ENCODE data around the gene PREX1.
A peak's percentile ranks its signal among the peaks of the same experiment; 100 is the strongest.
"Not testable (repeated sequence)": the region's sequence is repeated elsewhere in the genome, so short reads cannot be mapped to it uniquely, and the experiment has no call there.

The PREX1 gene

DNA sequence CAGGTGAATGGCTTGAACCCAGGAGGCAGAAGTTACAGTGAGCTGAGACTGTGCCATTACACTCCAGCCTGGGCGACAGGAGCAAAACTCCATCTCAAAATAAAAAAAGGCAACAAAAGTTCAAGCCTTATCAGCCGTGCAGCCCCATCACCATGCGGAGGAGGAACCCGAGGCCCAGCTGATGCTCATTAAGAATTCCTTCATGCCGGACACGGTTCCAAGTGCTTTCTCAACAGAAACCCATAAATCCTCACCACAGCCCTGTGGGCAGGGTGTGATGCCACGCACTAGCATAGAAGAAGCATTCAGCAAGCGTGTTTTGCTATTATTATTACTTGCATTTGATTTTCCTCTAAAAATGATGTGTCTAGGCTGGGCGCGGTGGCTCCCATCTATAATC lies 56.3 kb downstream of the PREX1 start:
- DNase-seq, result no peak

GRCh38 chr20:48770700-48771442 lies 56.9 kb downstream of the PREX1 start:
- peak; percentile 22 for DNase-seq

GRCh38 chr20:48769069-48769983 lies 58.5 kb downstream of the PREX1 start:
- DNase-seq, result peak; percentile 97

DNA sequence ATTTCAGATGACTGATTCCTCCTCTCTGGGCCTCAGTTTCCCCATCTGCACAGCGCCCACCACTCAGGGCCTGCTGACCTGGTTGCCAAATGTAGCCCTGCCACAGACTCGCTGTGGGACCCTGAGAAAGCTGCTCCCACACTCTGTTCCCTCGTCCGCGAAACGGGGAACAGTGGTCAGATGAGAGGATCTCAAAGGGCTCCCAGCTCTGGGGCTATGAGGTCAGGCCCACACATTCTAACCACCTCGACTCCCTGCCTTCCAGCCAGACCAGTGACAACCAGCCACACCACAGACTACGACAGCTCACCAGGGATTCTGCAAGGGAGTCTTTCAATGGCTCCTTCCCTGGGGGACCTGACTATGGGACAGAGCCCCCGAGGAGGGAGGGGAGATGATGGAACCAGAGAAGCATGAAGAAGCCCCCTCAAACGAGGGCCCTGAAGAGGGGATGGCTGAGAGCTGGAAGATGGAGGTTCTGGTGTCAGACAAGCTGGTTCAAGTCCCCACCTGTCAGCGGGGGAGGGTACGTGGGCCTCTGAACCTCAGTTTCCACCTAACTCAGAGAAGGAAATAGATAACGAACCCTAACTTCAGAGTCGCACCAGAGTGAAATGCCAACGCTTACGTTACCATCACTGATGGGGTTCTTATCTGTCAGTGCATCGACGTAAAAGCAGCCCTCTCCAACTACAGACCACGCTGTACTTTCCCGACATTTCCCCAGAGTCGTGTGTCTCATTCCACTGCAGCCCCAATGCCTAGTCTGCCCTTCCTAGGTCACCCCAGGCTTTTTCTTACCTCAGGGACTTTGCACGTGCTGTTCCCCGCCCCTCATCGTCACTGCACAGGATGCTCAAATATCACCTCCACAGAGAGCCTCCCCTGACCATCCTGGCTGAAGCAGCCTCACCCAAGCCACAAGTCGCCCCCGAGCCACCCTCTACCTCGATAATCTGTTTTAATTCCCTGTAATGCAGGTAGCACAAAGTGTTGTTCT lies 60.5 kb downstream of the PREX1 start:
- DNase-seq, result peak; percentile 40

- DNase-seq, result no peak
These were observed 61.6 kb downstream of the PREX1 start for GRCh38 chr20:48766205-48766604.

DNA sequence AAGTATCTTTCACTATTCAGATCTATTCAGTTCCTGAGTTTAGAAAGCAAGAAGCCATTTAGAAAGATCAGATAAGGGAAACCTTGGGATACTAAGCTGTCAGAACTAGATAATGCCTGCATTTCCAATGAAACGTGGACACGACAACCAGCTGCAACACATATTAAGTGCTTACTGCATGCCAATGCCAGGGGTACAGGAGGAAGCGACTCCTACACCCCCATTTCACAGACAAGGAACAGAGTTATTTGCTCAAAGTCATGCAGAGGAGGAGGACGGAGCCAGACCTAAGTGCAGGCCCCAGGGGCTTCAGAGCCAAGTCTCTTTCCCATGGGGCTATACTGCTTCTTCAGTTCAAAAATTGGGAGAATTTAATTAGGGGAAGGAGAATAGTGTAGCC lies 62.4 kb downstream of the PREX1 start:
- no peak for DNase-seq

DNA sequence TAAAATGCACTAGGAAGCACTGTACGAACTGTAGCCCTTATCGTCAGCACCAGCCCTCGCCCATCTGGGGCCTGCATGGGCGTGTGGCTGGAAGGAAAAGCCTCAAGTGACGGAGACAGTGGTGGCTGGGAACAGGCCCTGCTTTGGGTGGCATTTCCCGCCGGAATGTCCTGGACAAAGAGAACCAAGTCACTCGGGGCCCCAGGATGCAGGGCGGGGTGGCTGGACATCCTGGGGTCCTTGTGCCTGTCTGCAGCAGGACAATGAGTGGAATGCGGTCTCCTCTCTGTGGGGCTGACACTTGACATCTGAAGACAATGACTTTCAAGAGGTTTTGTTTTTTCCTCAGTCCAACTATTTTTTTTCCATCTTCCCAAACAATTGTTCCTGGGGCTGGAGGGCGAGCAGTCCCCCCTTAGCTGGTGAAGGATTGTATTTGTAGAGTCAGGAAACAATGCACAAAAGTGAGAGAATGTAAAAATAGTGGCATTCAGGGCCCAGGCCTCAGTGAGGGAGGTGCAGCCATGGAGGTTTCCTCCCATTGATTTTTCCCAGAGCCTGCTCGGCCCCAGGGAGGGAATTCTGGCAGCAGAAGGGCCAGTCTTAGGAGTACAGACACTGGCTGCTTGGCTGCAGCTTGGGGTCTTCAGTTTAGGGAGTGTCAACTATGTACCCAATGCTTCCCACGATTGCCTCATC lies 64.4 kb downstream of the PREX1 start:
- DNase-seq, result no peak

- no peak for DNase-seq
These were observed 65.9 kb downstream of the PREX1 start for GRCh38 chr20:48761874-48762273.

DNA sequence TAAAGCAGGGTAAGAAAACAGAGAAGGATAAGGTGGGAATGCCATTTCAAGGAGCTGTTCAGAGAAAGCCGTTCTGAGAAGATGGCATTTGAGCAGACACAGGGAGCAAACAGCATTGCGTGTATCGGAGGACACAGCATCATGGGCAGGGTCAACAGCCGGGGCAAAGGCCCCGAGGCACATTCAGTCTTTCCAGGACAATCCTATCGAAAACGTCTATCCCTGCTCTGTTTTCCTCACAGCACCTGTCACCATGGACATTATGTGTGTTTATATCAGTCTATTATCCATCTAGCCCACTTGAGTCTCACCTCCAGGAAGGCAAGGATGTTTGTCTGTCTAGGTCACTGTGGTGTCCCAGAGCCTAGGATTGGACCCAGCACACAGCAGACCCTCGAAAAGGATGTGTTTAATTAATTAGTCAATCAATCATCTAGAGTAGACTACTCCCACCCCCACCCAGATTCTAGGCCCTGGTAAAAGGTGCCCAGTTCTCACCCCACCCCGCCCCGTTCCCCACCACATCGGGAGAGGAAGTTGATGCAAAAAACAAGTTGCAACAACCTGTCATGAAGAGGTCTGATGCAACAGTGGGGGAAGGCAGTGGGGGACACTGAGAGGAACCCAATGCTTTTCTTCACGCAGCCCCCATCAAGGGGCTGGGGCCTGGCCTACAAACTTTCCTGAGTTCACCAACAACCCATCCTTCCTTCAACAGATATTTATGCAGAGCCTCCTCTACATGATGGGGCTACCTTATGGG lies 66.6 kb downstream of the PREX1 start:
- DNase-seq, result peak; percentile 82

DNA sequence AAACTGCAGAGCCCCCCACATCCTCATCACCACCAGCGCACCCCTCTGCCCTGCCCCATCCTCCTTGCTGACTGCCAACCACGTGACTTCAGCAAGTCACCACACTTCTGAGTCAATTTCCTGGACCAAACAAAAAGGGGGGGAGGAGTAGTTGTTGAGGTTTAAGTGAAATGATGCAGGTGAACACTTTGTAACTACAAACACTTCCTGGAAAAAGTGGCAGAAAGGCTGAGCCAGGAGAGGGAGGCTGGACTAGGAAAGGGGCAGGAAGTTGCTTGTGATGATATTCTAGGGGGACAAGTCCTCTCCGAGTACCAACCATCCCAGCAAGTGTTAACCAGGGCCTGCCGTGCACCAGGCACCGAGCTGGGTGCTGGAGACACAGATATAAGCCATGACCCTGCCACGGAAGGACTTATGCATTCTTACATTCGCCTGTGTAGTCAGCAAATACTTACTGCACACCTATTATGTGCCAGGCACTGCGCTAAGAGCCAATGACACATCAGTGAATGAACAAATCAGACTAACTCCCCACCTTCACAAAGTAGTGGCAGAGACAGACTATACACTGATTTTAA lies 67.3 kb downstream of the PREX1 start:
- peak; percentile 93 for DNase-seq

- no peak for DNase-seq
These were observed 68.1 kb downstream of the PREX1 start for GRCh38 chr20:48759631-48760245.

GRCh38 chr20:48758206-48758820 lies 69.5 kb downstream of the PREX1 start:
- DNase-seq, result no peak

DNA sequence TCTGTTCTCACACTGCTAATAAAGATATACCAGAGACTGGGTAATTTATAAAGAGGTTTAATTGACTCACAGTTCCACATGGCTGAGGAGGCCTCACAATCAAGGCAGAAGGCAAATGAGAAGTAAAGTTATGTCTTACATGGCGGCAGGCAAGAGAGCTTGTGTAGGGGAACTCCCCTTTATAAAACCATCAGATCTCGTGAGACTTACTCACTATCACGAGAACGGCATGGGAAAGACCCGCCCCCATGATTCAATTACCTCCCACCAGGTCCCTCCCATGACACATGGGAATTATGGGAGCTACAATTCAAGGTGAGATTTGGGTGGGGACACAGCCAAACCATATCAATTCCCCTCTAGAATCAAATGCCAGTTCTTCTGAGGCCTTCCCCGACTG lies 71.0 kb downstream of the PREX1 start:
- DNase-seq, result not testable (repeated sequence)

GRCh38 chr20:48754292-48754691 lies 73.5 kb downstream of the PREX1 start:
- DNase-seq, result no peak

DNA sequence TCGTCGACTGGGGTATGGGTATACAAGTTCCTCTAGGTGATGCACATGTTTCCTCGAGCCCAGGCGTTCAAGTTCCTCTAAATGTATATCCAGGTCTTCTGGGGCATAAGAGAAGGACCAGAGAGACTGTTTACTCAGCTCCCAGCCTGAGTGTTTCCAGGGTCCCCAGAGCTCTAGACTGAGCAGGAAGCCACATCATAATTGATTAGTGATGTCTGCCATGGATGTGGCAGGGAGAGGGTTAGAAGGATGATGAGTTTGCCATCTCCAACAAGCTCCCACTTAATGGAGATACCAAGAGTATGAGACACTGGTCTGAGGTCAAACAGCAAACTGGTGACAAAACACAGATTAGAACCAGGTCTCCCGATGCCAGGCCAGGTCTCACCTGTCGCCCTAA lies 74.8 kb downstream of the PREX1 start:
- DNase-seq, result no peak

DNA sequence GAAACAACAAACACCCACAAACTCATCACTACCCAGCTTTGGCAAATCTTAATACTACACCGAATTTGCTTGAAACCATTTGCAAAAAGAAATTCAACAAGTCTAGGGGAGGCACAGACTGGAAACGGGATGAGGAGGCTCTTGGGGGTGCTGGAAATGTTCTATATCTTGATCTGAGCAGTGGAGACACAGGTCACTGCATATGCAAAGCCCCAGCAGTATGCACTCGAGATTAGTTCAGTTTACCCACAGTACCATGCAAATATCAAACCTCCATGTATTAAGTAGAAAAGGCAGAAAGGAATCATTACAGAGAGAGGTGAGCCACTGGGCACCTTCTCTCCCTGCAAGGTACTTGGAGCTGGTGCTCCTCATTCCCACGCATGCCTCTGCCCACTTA lies 75.9 kb downstream of the PREX1 start:
- no peak for DNase-seq

- peak; percentile 59 for DNase-seq
These were observed 76.7 kb downstream of the PREX1 start for GRCh38 chr20:48750941-48751635.

- no peak for DNase-seq
These were observed 77.4 kb downstream of the PREX1 start for GRCh38 chr20:48750376-48750775.

DNA sequence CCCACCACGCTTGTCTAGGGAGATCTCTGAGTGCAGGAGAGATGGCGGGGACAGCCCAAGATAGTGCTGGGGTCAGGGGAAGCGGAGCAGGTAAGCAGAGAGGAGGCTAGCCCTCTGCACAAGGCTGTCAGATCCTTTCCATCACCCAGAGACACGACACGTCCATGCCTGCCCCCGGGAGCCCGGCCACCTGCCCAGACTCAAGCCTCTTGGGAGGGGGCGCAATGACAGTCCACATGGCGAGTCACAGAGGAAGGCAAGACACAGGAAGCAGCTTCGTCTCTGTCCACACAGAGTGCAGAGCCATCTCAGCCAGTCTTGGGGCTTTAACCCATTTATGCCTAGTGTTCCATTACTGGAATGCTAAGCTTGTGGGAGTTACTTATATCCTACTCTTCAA lies 78.4 kb downstream of the PREX1 start:
- no peak for DNase-seq

Data from activated CD4-positive, alpha-beta T cell treated with anti-CD3 and anti-CD28 coated beads, Interleukin-2, Interleukin-6, amounts not matched to agents 100 ng/mL and 50 ng/mL, durations not matched to agents 16 hours and 8 hours (primary cell).